GM18867 (cell line): Measurements from ENCODE around the gene GTF2A1.
"Not testable (repeated sequence)": the region's sequence is repeated elsewhere in the genome, so short reads cannot be mapped to it uniquely, and the experiment has no call there.

Experiments used
- ATAC-seq: cut with Tn5 transposase; IDR thresholded peaks from one replicate; pipeline ENCODE4 v1.9.1; 2021; ENCODE audit warnings: mild to moderate bottlenecking, moderate library complexity; ENCODE audit not compliant: unreplicated experiment

Gene GTF2A1

DNA sequence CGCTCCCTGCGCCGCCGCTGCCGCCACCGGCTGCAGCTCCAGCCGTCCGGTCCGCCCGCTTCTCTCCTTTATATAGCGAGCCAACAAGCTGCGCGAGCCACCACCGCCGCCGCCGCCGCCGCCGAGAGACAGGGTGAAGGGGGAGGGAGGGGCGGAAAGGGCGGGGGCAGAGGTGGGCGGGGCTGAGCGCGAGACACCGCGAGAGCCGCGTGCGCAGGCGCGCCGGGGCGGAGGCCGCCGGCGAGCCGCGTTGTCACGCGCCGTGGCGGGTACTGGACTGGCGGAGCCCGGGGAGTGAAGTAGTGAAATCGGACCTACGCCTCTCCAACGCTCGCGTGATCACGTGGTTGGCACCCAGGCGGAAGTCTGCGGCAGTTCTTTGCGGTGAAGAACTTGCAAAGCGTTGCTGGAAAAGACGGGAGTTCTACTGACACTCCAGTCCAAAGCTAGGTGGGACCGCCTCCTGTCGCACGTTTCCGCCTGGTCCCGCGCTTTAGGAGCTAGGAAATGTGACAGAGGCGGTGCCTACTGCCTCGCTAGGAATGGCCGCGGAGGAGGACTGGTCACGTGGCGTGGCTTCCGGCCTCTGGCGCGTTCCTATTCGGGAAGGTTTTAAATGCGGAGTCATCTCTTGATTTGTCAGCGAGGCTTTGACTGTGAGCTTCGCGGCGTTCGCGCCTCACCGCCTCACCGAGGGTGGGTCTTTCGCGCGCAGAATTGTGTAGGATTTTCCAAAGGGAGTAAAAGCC is at the start of gene GTF2A1:
Gene GTF2A1, minus strand, starts transcription at position 130 of the 749 bp plus-strand sequence. CDS start 441 bp downstream, outside the sequence.
- ATAC-seq = peak; percentile 77

DNA sequence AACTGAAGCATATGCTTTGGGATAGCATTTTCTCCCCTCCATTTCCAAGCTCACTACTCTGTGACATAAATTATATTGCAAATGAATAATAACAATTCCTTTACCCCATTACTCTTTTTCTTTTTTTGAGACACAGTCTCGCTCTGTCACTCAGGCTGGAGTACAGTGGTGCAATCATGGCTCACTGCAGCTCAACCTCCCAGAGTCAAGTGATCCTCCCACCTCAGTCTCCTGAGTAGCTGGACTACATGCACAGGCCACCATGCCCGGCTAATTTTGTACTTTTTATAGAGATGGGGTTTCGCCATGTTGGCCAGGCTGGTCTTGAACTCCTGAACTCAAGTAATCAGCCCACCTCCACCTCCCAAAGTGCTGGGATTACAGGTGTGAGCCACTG is 49.2 kb upstream of the GTF2A1 start:
- no peak for ATAC-seq

- peak; percentile 67 for ATAC-seq
These were observed 48.6 kb upstream of the GTF2A1 start for GRCh38 chr14:81269100-81269978.

DNA sequence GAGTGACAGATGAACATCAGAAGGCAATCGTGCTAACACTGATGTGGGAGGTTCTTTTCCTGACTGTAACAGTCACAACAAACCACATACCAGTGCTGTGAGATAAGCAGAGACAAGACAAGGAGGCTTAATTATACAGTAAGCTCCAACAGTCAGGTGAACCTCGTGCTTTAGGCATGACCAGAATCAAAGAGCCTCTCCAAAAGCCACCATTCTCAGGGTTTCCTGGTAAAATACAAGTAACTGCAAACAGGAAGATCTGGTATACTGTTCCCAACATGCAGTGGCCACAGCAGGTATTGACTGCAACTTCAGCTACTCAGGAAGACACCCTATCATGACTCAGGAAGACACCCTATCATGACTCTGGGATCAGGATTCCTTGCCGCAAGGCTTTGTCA is 47.3 kb upstream of the GTF2A1 start:
- ATAC-seq = no peak

DNA sequence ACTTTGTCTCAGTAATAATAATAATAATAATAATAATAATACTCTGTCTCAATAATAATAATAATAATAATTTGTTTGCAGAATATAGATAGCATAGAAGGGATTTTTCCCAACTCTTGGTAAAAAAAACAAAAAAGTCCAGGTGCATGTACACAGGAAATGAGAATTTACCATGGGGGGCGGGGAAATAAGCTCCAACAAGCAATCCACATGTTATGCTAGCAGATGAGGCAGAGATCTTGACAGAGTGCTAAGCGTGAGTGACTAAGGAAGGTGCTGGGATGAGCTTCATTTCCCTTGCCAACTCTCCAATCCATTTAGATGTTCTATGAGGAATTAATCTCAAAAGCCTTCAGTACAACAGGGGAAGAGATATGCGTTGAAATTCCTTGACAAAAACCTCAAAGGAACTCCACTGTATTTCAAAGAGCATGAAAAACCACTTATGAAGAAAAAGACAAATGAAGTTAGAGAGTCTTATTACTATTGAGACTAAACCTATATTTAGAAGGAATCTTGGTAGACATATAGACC is 44.9 kb upstream of the GTF2A1 start:
- no peak for ATAC-seq

DNA sequence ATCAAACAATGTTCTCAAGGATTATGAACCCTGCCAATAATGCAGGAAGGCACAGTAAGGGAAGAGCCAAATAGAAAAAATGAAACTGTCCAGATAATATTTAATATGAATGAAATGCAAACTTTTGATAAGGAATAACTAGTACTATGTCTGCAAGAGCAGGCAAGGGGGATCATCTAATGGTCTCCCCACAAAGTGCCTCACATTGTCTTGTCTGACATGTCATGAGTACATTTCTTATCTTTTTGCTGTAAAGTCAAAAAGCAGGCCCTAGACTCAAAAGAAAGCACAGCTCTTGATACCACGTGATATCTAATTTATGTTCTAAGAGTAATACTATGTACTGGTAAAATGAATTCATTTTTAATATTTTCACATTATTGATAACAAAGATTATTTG is 43.9 kb upstream of the GTF2A1 start:
- no peak for ATAC-seq

GRCh38 chr14:81263777-81264410 is 43.1 kb upstream of the GTF2A1 start:
- no peak for ATAC-seq

DNA sequence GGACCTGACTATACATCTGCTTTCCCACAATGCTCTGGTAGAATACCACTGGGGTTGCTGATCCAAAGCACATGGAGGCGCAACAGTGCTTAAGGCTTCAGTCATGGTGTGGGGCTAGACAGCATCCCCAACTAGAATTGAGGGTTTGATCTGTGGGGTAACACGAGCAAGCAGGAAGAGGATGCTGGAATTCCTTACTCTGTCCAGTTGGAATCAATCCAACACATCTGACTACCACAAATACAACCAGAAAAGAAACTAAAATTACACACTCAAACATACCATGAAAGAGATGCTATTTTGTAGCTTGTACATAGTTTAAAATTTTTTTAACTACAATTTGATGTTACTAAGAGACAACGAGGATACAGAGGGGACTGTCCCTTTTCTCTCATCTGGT is 40.4 kb upstream of the GTF2A1 start:
- no peak for ATAC-seq

DNA sequence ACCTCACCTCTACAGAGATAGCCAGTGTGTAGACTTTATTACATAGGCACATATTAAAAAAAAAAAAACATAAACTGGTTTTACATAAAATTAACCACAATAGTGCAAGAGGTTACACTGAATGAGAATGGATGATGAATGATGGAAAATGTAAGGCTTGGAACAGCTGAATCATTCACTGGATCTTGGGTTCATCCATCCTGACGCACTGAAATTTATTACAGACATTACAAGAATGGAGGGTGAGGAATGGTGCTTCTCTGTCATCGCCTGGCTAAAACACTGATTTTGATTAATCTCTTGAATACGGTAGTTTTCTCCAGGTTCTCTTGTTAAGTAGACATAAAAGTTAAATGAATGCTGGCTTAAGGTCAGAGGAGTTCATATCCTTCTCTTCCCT is 40.0 kb upstream of the GTF2A1 start:
- ATAC-seq = no peak

- no peak for ATAC-seq
These were observed 35.7 kb upstream of the GTF2A1 start for GRCh38 chr14:81256289-81256960.

DNA sequence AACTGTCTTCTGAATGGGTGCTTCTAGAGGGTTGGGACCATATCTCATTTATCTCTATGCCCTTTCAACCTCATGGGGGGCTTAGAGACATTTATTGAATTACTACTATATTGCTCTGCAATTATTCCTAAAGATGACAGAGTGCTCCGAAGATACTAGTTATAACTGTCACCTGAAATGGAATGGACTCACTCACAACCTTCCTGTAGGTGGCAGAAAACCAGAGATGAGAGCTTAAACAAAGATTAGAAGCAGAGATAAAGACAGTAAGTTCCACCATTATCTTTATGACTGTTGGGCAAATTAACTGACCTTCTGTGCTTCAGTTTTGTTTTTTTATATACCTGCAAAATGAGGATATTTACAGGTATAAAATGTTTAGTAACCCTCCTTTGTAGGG is 31.5 kb upstream of the GTF2A1 start:
- ATAC-seq = no peak

DNA sequence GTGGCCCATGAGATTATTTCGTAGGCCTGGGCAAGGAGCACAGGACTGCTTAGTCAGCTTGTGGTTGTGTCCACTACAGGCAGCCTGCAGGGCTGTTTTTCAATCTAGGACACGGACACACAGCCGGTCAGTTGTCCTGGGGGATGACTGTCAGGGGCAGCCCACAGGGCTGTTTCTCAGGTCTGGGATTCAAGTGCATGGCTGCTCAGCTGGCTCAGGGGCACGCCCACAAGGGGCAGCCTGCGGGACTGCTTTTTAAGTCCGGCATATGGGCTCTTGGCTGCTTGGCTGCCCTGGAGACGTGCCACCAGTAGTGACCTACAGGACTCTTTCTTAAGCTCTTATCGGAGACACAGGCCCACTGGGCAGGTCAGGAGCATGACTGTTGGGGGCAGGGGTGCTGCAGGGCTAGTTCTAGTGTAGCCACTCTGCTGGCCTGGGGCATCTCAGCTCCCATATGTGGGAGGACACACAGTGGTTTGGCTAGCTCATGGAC is 26.6 kb upstream of the GTF2A1 start:
- ATAC-seq = no peak

GRCh38 chr14:81246461-81247270 is 25.9 kb upstream of the GTF2A1 start:
- no peak for ATAC-seq

DNA sequence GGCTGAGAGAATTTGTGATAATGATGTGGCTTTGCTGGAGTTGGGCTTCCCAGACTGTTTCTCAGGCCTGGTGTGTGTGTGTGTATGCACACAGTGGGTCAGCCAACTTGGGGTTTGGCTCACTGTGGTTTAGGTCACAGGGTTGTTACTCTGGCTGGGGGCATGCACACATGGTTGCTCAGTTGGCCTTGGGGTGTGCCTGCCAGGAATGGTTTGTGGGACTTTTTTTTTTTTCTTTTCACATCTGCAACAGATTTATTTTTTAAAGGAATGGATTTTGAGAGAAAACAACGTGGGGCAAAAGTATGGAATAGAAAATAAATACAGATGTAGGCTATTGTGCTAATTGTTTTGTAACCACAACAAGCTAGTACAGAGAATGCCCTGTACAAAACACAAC is 25.0 kb upstream of the GTF2A1 start:
- ATAC-seq = no peak

DNA sequence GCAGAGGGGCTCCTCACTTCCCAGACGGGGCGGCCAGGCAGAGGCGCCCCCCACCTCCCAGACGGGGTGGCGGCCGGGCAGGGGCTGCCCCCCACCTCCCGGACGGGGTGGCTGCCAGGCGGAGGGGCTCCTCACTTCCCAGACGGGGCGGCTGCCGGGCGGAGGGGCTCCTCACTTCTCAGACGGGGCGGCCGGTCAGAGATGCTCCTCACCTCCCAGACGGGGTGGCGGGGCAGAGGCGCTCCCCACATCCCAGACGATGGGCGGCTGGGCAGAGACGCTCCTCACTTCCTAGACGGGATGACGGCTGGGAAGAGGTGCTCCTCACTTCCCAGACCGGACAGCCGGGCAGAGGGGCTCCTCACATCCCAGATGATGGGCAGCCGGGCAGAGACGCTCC is 23.7 kb upstream of the GTF2A1 start:
- ATAC-seq = not testable (repeated sequence)

GRCh38 chr14:81243499-81243898 is 22.7 kb upstream of the GTF2A1 start:
- no peak for ATAC-seq

DNA sequence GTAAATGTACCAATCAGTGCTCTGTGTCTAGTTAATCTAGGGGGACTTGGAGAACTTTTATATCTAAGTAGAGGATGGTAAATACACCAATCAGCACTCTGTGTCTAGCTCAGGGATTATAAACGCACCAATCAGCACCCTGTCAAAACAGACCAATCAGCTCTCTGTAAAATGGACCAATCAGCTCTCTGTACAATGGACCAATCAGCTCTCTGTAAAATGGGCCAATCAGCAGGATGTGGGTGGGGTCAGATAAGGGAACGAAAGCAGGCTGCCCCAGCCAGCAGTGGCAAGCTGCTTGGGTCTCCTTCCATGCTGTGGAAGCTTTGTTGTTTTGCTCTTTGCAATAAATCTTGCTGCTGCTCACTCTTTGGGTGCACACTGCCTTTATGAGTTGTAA is 16.1 kb upstream of the GTF2A1 start:
- ATAC-seq = not testable (repeated sequence)

- no peak for ATAC-seq
These were observed 15.4 kb upstream of the GTF2A1 start for GRCh38 chr14:81236138-81236537.

GRCh38 chr14:81235096-81235495 is 14.3 kb upstream of the GTF2A1 start:
- ATAC-seq = no peak

- ATAC-seq = no peak
These were observed 13.5 kb upstream of the GTF2A1 start for GRCh38 chr14:81234278-81234677.
